HepG2 (cell line): ENCODE measurements around the gene UTP15. TPM values are rescaled to one million over a fixed set of nuclear protein-coding genes. Genes with fewer than 3 reads are reported as not detected.
A peak's percentile ranks its signal among the peaks of the same experiment; 100 is the strongest.

ENCODE experiments used
- ARNT ChIP-seq: fragments of 450-650 bp; IDR thresholded peaks from 2 replicates; pipeline ENCODE4 v1.6.1; 2017
- CBX2 ChIP-seq, 2 experiments: fragments of 200-600 bp in 1 of 2; sonication (generic); formaldehyde crosslinking in 1 of 2; IDR thresholded peaks; 2 replicates each; pipeline versions ENCODE4 v1.7.0 to v1.8.1; 2018 to 2022; ENCODE audit warnings: low read depth in 2 of 2, low read length in 1 of 2, mild to moderate bottlenecking in 1 of 2, missing genetic modification reagents in 1 of 2
- ELF4 ChIP-seq: sonication (generic); formaldehyde crosslinking; IDR thresholded peaks from 2 replicates; pipeline ENCODE4 v1.5.0; 2020; ENCODE audit warnings: missing genetic modification reagents, mild to moderate bottlenecking, moderate library complexity, borderline replicate concordance
- GABPB1 ChIP-seq: IDR thresholded peaks from 2 replicates; pipeline ENCODE4 v1.6.1; 2016; ENCODE audit warnings: mild to moderate bottlenecking, missing genetic modification reagents, moderate library complexity, missing compliant biosample characterization
- MXI1 ChIP-seq: IDR thresholded peaks from 3 replicates; pipeline ENCODE4 v1.6.1; 2012; ENCODE audit warnings: low read depth, low read length, inconsistent platforms, borderline replicate concordance
- NBN ChIP-seq: fragments of 450-650 bp; conservative IDR thresholded peaks from 2 replicates; pipeline ENCODE4 v1.6.1; 2017
- PCBP1 ChIP-seq: fragments of 200-400 bp; formaldehyde crosslinking; IDR thresholded peaks from 2 replicates; pipeline ENCODE4 v1.6.1; 2017; ENCODE audit warnings: mild to moderate bottlenecking, low read depth, low read length, borderline replicate concordance
- PHB2 ChIP-seq: fragments of 450-650 bp; IDR thresholded peaks from 2 replicates; pipeline ENCODE4 v1.6.1; 2018; ENCODE audit not compliant: partially characterized antibody
- SMARCC2 ChIP-seq: fragments of 450-650 bp; IDR thresholded peaks from 2 replicates; pipeline ENCODE4 v1.6.1; 2017; ENCODE audit warnings: antibody characterized with exemption, mild to moderate bottlenecking
- SMYD3 ChIP-seq: sonication (generic); formaldehyde crosslinking; IDR thresholded peaks from 2 replicates; pipeline ENCODE4 v1.8.1; 2023; ENCODE audit warnings: mild to moderate bottlenecking, missing genetic modification reagents
- SYNCRIP ChIP-seq: fragments of 200-400 bp; formaldehyde crosslinking; IDR thresholded peaks from 2 replicates; pipeline ENCODE4 v1.6.1; 2018; ENCODE audit warnings: mild to moderate bottlenecking, low read depth, low read length; ENCODE audit not compliant: insufficient read depth
- ZMYM2 ChIP-seq: sonication (generic); formaldehyde crosslinking; IDR thresholded peaks from 2 replicates; pipeline ENCODE4 v1.8.0; 2022; ENCODE audit warnings: mild to moderate bottlenecking, missing genetic modification reagents
- ZNF124 ChIP-seq: sonication (generic); formaldehyde crosslinking; IDR thresholded peaks from 2 replicates; pipeline ENCODE4 v1.4.0; 2020; ENCODE audit warnings: missing genetic modification reagents
- ZNF615 ChIP-seq: sonication (generic); formaldehyde crosslinking; IDR thresholded peaks from 2 replicates; pipeline ENCODE4 v1.5.0; 2020; ENCODE audit warnings: mild to moderate bottlenecking, missing genetic modification reagents, borderline replicate concordance
- ZNF619 ChIP-seq: sonication (generic); formaldehyde crosslinking; IDR thresholded peaks from 2 replicates; pipeline ENCODE4 v1.4.0; 2020; ENCODE audit warnings: mild to moderate bottlenecking, missing genetic modification reagents
- ZNF772 ChIP-seq: sonication (generic); formaldehyde crosslinking; IDR thresholded peaks from 2 replicates; pipeline ENCODE4 v1.5.0; 2020; ENCODE audit warnings: mild to moderate bottlenecking, missing genetic modification reagents
- ZSCAN25 ChIP-seq: sonication (generic); formaldehyde crosslinking; IDR thresholded peaks from 2 replicates; pipeline ENCODE4 v1.8.0; 2022; ENCODE audit warnings: mild to moderate bottlenecking, missing genetic modification reagents
- polyA plus RNA-seq, 8 experiments: library from polyadenylated mRNA; depleted of rRNA in 3 of 8; stranded (reverse) in 7 of 8; unstranded in 1 of 8; fragments of >200 nt; fragmentation: Illumina TruSeq in 4 of 8; extraction: Trizol in 4 of 8; gene quantifications; 2 replicates each; pipeline versions ENCODE4 v1.2.1 to v1.2.3, GENCODE V29; 2011 to 2016; ENCODE audit warnings: low read depth in 4 of 8, missing spikeins in 1 of 8, mixed read lengths in 1 of 8; ENCODE audit not compliant: insufficient read depth in 1 of 8
- total RNA-seq, 5 experiments: library from RNA; depleted of rRNA; stranded (reverse); fragments of >200 nt; fragmentation: Illumina TruSeq; extraction: Trizol; gene quantifications; 2 replicates each; pipeline ENCODE4 v1.2.3, GENCODE V29; 2016; ENCODE audit warnings: low read depth in 1 of 5
- TF ChIP-seq, protein P1 (sequence below): sonication (generic); formaldehyde crosslinking; IDR thresholded peaks from 2 replicates; pipeline ENCODE4 v1.4.0; 2020; ENCODE audit warnings: missing genetic modification reagents
- TF ChIP-seq, protein P2 (sequence below): sonication (generic); formaldehyde crosslinking; IDR thresholded peaks from 2 replicates; pipeline ENCODE4 v1.4.0; 2020; ENCODE audit warnings: missing genetic modification reagents
- TF ChIP-seq, protein P3 (sequence below): sonication (generic); formaldehyde crosslinking; IDR thresholded peaks from 2 replicates; pipeline ENCODE4 v1.4.0; 2020; ENCODE audit warnings: low read depth, missing genetic modification reagents
- TF ChIP-seq, protein P4 (sequence below): sonication (generic); formaldehyde crosslinking; IDR thresholded peaks from 2 replicates; pipeline ENCODE4 v1.4.0; 2020; ENCODE audit warnings: mild to moderate bottlenecking, missing genetic modification reagents

Gene UTP15
- total and polyA plus RNA-seq, 2 of the 13 experiments (the other 11 are each of a cell fraction or from before 2014, with no cell fraction given), result 7.3 to 35.8 TPM

DNA sequence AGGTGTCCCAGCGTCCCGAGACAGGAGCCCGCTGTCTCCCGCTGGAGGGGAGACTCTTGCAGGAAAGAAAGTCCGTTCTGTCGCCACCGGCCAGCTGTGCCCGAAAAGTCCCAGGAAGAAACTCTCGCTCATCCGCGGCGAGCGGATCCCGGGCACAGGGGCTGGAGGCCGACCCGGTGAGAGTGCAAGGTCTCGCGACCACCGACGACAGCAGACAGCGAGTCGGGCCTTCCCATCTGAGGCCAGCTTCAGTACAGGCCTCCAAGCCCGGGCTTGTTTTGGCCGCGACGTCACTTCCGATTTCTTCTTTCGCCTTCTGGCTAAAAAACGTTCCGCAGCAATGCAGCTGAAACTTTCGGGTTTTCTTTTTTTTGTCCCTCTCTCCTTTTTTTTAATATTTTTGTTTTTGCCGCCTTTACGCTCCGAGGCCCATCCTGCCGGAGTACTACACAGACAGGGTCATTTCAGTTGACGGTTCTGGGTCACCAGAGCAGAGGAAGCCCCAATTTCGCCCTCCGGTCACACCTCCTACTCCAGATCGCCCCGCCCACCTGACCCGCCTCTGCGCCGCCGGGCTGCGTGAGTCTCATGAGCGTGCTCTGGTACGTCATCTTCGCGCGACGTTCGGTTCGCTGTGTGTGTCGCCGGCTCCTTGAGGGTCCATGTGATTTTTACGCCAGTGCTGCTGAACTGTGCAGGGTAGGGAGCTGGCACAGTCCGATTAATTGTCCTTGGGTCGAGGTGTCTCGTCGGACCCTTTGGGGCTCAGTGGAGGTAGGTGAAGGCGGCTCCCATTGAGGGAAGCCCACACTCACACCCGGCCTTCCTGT lies at the start of gene UTP15, which contains the start of gene ANKRA2 (continued):
- TF ChIP-seq, protein P1, sequence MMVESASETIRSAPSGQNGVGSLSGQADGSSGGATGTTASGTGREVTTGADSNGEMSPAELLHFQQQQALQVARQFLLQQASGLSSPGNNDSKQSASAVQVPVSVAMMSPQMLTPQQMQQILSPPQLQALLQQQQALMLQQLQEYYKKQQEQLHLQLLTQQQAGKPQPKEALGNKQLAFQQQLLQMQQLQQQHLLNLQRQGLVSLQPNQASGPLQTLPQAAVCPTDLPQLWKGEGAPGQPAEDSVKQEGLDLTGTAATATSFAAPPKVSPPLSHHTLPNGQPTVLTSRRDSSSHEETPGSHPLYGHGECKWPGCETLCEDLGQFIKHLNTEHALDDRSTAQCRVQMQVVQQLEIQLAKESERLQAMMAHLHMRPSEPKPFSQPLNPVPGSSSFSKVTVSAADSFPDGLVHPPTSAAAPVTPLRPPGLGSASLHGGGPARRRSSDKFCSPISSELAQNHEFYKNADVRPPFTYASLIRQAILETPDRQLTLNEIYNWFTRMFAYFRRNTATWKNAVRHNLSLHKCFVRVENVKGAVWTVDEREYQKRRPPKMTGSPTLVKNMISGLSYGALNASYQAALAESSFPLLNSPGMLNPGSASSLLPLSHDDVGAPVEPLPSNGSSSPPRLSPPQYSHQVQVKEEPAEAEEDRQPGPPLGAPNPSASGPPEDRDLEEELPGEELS, result peak; percentile 59; the same call in 1 of the 2 replicates
- TF ChIP-seq ZNF619 (CRISPR knock-in tag) (peak; percentile 51; the same call in 1 of the 2 replicates), PCBP1 (no peak), ZNF124 (CRISPR knock-in tag) (no peak), SMARCC2 (no peak), ELF4 (no peak), ZMYM2 (CRISPR knock-in tag) (no peak), CBX2 (IDR thresholded peaks at IDR 0.05; ENCODE audit: low read depth, low read length) (no peak), CBX2 (CRISPR knock-in tag; IDR thresholded peaks at IDR 0.05; ENCODE audit: low read depth) (no peak), PHB2 (no peak), NBN (no peak), SMYD3 (no peak), SYNCRIP (no peak), ZSCAN25 (CRISPR knock-in tag) (no peak), MXI1 (peak; percentile 99), ZNF615 (0 out of 2 replicates have a peak, but pooled peaks have one; percentile 81), ARNT (no peak), GABPB1 (CRISPR knock-in tag) (peak; percentile 95), ZNF772 (CRISPR knock-in tag) (no peak)
- TF ChIP-seq, protein P2, sequence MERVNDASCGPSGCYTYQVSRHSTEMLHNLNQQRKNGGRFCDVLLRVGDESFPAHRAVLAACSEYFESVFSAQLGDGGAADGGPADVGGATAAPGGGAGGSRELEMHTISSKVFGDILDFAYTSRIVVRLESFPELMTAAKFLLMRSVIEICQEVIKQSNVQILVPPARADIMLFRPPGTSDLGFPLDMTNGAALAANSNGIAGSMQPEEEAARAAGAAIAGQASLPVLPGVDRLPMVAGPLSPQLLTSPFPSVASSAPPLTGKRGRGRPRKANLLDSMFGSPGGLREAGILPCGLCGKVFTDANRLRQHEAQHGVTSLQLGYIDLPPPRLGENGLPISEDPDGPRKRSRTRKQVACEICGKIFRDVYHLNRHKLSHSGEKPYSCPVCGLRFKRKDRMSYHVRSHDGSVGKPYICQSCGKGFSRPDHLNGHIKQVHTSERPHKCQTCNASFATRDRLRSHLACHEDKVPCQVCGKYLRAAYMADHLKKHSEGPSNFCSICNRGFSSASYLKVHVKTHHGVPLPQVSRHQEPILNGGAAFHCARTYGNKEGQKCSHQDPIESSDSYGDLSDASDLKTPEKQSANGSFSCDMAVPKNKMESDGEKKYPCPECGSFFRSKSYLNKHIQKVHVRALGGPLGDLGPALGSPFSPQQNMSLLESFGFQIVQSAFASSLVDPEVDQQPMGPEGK, result peak; percentile 37; the same call in 1 of the 2 replicates
- TF ChIP-seq, protein P3, sequence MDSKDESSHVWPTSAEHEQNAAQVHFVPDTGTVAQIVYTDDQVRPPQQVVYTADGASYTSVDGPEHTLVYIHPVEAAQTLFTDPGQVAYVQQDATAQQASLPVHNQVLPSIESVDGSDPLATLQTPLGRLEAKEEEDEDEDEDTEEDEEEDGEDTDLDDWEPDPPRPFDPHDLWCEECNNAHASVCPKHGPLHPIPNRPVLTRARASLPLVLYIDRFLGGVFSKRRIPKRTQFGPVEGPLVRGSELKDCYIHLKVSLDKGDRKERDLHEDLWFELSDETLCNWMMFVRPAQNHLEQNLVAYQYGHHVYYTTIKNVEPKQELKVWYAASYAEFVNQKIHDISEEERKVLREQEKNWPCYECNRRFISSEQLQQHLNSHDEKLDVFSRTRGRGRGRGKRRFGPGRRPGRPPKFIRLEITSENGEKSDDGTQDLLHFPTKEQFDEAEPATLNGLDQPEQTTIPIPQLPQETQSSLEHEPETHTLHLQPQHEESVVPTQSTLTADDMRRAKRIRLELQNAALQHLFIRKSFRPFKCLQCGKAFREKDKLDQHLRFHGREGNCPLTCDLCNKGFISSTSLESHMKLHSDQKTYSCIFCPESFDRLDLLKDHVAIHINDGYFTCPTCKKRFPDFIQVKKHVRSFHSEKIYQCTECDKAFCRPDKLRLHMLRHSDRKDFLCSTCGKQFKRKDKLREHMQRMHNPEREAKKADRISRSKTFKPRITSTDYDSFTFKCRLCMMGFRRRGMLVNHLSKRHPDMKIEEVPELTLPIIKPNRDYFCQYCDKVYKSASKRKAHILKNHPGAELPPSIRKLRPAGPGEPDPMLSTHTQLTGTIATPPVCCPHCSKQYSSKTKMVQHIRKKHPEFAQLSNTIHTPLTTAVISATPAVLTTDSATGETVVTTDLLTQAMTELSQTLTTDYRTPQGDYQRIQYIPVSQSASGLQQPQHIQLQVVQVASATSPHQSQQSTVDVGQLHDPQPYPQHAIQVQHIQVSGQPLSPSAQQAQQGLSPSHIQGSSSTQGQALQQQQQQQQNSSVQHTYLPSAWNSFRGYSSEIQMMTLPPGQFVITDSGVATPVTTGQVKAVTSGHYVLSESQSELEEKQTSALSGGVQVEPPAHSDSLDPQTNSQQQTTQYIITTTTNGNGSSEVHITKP (CRISPR knock-in tag), result no peak
- TF ChIP-seq, protein P4, sequence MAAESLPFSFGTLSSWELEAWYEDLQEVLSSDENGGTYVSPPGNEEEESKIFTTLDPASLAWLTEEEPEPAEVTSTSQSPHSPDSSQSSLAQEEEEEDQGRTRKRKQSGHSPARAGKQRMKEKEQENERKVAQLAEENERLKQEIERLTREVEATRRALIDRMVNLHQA (CRISPR knock-in tag), result no peak
